Neural cell (in vitro differentiated cells): ENCODE results near the gene FCHSD1.

Experiments
- POLR2AphosphoS5 ChIP-seq: IDR thresholded peaks from 2 replicates; pipeline ENCODE4 v1.6.1; 2012
- RAD21 ChIP-seq: fragments of 450-650 bp; conservative IDR thresholded peaks from 2 replicates; pipeline ENCODE4 v1.6.1; 2014; ENCODE audit warnings: antibody characterized with exemption, mild to moderate bottlenecking, moderate library complexity
- TF ChIP-seq, protein P1 (sequence below): fragments of 450-650 bp; IDR thresholded peaks from 2 replicates; pipeline ENCODE4 v1.5.1; 2014; ENCODE audit warnings: antibody characterized with exemption, mild to moderate bottlenecking, moderate library complexity; ENCODE audit not compliant: poor library complexity, severe bottlenecking

DNA sequence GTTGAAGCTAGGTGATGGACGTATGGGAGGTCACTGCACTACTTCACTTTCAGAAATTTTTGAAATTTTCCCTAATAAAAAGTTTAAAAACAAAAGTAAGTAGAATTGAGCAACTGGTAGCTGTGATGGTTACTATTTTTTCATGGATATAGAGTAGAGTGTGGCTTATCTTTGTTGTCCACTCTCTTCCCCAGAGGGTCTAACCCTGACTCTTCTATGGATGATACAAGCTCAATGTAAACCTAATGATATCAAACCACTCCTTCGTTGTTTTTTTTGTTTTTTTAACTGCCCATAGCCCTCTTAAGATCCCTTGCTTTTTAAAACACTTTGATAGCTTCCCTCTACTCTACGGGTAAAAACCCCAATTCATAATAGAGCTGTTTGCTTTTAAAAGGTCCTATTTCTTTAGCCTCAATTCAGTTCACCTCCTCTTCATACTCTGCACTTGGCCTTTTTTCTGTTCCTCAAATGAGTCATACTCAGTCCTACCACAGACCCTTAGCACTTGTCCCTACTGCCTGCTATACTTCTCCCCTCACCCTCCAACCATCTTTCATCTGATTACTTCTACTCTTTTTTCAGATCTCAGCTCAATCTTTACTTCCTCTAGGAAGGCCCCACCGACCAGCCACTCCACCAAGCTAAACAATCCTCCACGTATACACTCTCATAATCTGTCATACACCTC, 17.2 kb downstream of the FCHSD1 start:
- TF ChIP-seq, protein P1, sequence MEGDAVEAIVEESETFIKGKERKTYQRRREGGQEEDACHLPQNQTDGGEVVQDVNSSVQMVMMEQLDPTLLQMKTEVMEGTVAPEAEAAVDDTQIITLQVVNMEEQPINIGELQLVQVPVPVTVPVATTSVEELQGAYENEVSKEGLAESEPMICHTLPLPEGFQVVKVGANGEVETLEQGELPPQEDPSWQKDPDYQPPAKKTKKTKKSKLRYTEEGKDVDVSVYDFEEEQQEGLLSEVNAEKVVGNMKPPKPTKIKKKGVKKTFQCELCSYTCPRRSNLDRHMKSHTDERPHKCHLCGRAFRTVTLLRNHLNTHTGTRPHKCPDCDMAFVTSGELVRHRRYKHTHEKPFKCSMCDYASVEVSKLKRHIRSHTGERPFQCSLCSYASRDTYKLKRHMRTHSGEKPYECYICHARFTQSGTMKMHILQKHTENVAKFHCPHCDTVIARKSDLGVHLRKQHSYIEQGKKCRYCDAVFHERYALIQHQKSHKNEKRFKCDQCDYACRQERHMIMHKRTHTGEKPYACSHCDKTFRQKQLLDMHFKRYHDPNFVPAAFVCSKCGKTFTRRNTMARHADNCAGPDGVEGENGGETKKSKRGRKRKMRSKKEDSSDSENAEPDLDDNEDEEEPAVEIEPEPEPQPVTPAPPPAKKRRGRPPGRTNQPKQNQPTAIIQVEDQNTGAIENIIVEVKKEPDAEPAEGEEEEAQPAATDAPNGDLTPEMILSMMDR, result no peak
- no peak for TF ChIP-seq RAD21
- no peak for TF ChIP-seq POLR2AphosphoS5
